ENCODE results near the gene STXBP6.

STXBP6 gene

DNA sequence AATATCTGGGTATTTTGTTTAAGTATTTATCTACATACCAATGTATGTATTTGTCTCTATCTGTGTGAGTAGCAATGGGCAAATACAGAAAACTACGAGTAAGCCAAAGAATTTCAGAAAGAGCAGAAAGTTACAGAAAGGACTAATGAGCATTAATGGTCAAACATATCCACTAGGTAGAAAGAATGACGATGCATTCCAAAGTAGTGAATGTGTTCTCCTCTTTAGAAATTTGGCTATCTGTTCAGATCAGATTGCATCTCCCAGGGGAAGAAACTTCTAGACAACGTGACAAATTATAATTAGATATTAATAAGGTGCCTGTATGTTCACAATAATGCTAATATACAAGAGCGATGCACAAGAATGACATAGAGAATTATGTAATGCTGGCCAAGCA lies 221.5 kb downstream of the STXBP6 start:
- Histone ChIP-seq H3K27ac (ENCODE audit: low read length) (no peak overlapping the region), H3K4me1 (ENCODE audit: control insufficient read depth, low read depth, low read length) (no peaks in the 10 kb centered on the region), H3K9me3 (ENCODE audit: control insufficient read depth, low read depth, low read length) (no peaks in the 10 kb centered on the region), H3K36me3 (ENCODE audit: control insufficient read depth, low read depth, low read length) (no peaks in the 10 kb centered on the region), H3K4me3 (ENCODE audit: low read length) (no peak overlapping the region), H3K27me3 (ENCODE audit: control insufficient read depth, insufficient read depth, low read length) (no peaks in the 10 kb centered on the region), H3K9ac (ENCODE audit: low read length) (no peak overlapping the region)

DNA sequence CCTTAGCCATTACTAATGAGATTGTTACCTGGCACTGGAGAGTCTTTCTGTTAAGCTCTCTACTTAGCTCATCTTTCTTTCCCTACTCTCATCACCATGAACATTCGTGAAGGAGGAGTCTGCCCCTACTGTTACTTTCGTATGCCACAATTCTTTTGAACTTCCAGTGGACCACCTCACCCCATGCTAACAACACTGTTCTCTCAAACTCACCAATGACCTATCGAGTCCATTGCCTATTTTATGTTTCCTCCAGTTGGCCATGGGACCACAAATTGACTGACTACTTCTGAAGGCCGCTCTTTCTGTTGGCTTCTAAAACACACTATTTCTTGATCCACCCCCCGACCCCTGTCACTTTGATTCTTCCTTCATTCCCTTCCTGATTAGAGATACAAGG lies 223.6 kb downstream of the STXBP6 start:
- no peaks in the 10 kb centered on the region for H3K27me3 ChIP-seq (ENCODE audit: control insufficient read depth, insufficient read depth, low read length)
- H3K4me1 ChIP-seq (ENCODE audit: control insufficient read depth, low read depth, low read length), result no peaks in the 10 kb centered on the region
- no peaks in the 10 kb centered on the region for H3K36me3 ChIP-seq (ENCODE audit: control insufficient read depth, low read depth, low read length)
- no peaks in the 10 kb centered on the region for H3K9me3 ChIP-seq (ENCODE audit: control insufficient read depth, low read depth, low read length)
- H3K9ac ChIP-seq (ENCODE audit: low read length), result no peak overlapping the region
- H3K27ac ChIP-seq (ENCODE audit: low read length), result no peak overlapping the region
- no peak overlapping the region for H3K4me3 ChIP-seq (ENCODE audit: low read length)

DNA sequence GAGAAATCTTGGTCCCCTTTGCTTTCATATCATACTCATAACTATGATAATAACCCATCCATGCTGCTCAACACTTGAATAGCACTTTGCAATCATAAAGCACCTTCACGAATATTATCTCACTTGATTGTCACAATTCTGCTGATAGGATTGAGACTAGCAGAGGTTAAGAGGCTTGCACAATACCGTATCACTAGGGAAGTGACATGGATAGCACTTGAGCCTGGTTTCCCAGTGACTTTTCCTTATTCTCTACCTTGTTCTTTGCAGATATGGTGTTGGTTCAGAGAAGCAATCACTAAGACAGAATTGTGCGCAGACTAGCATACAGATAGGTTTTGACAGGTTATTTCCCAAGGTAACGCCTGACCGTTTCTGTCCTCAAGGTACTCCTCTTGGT lies 229.3 kb downstream of the STXBP6 start:
- H3K4me1 ChIP-seq (ENCODE audit: control insufficient read depth, low read depth, low read length), result no peaks in the 10 kb centered on the region

DNA sequence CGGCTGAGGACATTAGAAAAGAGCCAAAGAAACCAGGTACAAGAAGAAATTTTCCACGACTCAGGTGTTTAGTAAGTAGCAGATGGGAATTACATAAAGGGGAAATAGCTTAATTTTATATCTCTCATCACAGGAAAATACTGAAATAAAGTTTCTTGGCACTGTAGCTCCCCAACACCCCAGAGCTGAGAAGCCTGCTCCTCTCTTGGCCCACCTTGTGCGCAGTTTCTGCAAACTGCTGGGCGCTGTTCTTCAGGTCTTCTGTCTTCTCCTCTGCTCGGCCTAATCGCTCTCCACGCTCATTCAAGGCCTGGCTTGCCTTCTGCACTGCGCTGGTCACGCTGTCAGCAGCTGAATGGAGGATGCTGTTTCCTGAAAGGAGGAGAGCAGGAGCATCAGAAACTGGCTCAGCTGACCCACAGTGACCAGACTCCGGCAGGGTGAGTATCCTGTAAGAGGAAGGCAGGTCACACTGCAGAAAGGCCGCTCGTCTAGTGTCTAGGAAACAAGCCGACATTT lies 231.1 kb downstream of the STXBP6 start:
- H3K4me3 ChIP-seq (ENCODE audit: low read length), result no peak overlapping the region
- H3K36me3 ChIP-seq (ENCODE audit: control insufficient read depth, low read depth, low read length), result no peaks in the 10 kb centered on the region
- H3K9me3 ChIP-seq (ENCODE audit: control insufficient read depth, low read depth, low read length), result no peaks in the 10 kb centered on the region
- no peaks in the 10 kb centered on the region for H3K4me1 ChIP-seq (ENCODE audit: control insufficient read depth, low read depth, low read length)
- no peak overlapping the region for H3K9ac ChIP-seq (ENCODE audit: low read length)
- H3K27ac ChIP-seq (ENCODE audit: low read length), result no peak overlapping the region
- no peaks in the 10 kb centered on the region for H3K27me3 ChIP-seq (ENCODE audit: control insufficient read depth, insufficient read depth, low read length)

More for the DNA sequence above, 229.3 kb downstream of the STXBP6 start:
- Histone ChIP-seq H3K27me3 (ENCODE audit: control insufficient read depth, insufficient read depth, low read length) (no peaks in the 10 kb centered on the region), H3K4me3 (ENCODE audit: low read length) (no peak overlapping the region), H3K27ac (ENCODE audit: low read length) (no peak overlapping the region), H3K9me3 (ENCODE audit: control insufficient read depth, low read depth, low read length) (no peaks in the 10 kb centered on the region), H3K36me3 (ENCODE audit: control insufficient read depth, low read depth, low read length) (no peaks in the 10 kb centered on the region), H3K9ac (ENCODE audit: low read length) (no peak overlapping the region)

DNA sequence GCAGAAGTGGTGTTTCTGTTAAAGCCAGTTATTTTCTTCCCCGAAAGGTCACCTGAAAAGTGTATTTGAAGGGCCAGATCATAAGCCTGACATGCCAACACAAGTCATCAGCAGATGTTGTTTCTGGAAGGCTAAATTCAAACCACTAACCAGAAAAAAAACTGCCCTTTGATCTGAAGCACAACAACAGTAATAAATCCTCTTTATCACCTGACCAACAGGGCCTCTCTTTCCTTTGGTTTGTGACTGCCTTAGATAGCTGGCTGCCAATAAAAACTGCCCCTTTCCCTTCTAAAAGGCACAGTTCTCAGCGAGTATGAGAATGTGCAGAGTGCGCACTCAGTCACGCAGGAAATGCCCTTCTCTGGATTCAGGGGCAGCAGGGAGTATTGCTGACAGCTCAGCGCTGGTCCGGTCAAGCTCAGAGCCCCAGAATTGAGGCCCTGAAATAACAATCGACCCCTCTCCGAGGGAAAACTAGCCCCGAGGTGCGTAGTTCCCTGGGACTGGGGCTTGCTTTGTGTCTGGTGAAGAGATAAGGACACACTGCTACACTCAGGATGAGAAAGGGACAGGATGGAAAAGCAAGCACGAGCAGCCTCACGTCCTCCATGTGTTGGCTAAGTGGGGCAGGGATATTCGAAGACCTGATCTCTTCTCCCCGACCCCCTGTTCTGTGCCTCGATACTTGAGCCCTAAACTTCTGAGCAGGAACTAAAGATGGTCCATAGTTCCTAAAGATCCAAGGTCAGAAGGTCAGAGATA lies 231.7 kb downstream of the STXBP6 start:
- no peak overlapping the region for H3K27ac ChIP-seq (ENCODE audit: low read length)
- H3K27me3 ChIP-seq (ENCODE audit: control insufficient read depth, insufficient read depth, low read length), result no peaks in the 10 kb centered on the region
- H3K36me3 ChIP-seq (ENCODE audit: control insufficient read depth, low read depth, low read length), result no peaks in the 10 kb centered on the region
- no peak overlapping the region for H3K9ac ChIP-seq (ENCODE audit: low read length)
- no peaks in the 10 kb centered on the region for H3K4me1 ChIP-seq (ENCODE audit: control insufficient read depth, low read depth, low read length)
- H3K9me3 ChIP-seq (ENCODE audit: control insufficient read depth, low read depth, low read length), result no peaks in the 10 kb centered on the region
- no peak overlapping the region for H3K4me3 ChIP-seq (ENCODE audit: low read length)

DNA sequence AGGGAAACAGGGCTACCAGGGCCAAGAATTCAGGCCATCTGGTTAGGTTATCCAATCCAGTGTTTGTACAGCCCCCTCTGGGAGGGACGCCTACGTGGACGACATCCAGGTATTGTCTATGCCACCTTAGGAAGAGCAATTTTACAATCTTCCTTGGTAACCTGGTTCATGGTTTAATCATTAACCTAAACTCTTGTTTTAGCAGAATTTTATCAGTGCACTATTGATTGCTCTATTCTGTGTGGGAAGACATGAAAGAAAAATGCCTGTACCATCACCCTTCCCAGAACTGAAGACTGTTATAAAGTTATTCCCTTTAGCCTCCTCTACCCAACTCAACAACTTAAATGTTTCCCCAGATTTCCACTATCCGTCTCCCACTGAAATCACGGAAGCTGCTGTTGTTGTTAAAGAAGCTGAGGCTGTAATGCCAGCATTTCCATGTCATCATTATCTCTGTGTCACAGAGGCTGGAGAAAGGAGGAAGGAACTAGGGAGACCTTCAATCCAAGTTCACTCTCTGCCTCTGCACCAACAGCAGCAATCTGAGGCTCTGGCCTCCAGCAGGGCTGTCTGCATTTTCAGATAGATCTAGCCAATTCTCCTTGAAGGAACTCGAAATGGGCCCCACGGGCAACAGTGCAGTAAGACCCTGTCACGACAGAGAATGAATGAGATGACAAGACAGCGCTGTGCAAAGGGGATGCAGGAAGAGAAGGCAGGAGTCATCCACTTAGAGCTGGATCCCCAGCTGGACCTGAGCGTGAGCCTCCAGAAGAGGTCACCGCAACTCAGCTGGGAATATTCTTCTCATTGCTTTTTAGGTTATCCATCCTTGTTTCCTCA lies 232.5 kb downstream of the STXBP6 start:
- H3K9me3 ChIP-seq (ENCODE audit: control insufficient read depth, low read depth, low read length), result no peaks in the 10 kb centered on the region
- no peak overlapping the region for H3K4me3 ChIP-seq (ENCODE audit: low read length)
- H3K27ac ChIP-seq (ENCODE audit: low read length), result no peak overlapping the region
- no peaks in the 10 kb centered on the region for H3K4me1 ChIP-seq (ENCODE audit: control insufficient read depth, low read depth, low read length)
- H3K9ac ChIP-seq (ENCODE audit: low read length), result no peak overlapping the region
- no peaks in the 10 kb centered on the region for H3K27me3 ChIP-seq (ENCODE audit: control insufficient read depth, insufficient read depth, low read length)
- no peaks in the 10 kb centered on the region for H3K36me3 ChIP-seq (ENCODE audit: control insufficient read depth, low read depth, low read length)

DNA sequence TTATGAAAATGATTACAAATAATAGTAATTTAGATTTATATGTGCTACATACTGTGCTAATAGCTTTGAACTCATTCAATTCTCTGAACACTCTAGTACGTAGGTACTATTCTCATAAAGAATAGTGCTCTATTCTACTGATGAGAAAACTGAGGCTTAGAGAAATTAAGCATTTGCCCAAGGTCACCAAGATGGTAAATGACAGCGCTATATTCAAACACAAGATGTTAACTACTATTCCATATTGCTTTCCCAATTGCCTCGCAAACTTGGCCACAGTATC lies 233.1 kb downstream of the STXBP6 start:
- no peaks in the 10 kb centered on the region for H3K9me3 ChIP-seq (ENCODE audit: control insufficient read depth, low read depth, low read length)
- H3K4me1 ChIP-seq (ENCODE audit: control insufficient read depth, low read depth, low read length), result no peaks in the 10 kb centered on the region
- H3K9ac ChIP-seq (ENCODE audit: low read length), result no peak overlapping the region
- no peaks in the 10 kb centered on the region for H3K36me3 ChIP-seq (ENCODE audit: control insufficient read depth, low read depth, low read length)
- H3K4me3 ChIP-seq (ENCODE audit: low read length), result no peak overlapping the region
- H3K27ac ChIP-seq (ENCODE audit: low read length), result no peak overlapping the region
- H3K27me3 ChIP-seq (ENCODE audit: control insufficient read depth, insufficient read depth, low read length), result no peaks in the 10 kb centered on the region

DNA sequence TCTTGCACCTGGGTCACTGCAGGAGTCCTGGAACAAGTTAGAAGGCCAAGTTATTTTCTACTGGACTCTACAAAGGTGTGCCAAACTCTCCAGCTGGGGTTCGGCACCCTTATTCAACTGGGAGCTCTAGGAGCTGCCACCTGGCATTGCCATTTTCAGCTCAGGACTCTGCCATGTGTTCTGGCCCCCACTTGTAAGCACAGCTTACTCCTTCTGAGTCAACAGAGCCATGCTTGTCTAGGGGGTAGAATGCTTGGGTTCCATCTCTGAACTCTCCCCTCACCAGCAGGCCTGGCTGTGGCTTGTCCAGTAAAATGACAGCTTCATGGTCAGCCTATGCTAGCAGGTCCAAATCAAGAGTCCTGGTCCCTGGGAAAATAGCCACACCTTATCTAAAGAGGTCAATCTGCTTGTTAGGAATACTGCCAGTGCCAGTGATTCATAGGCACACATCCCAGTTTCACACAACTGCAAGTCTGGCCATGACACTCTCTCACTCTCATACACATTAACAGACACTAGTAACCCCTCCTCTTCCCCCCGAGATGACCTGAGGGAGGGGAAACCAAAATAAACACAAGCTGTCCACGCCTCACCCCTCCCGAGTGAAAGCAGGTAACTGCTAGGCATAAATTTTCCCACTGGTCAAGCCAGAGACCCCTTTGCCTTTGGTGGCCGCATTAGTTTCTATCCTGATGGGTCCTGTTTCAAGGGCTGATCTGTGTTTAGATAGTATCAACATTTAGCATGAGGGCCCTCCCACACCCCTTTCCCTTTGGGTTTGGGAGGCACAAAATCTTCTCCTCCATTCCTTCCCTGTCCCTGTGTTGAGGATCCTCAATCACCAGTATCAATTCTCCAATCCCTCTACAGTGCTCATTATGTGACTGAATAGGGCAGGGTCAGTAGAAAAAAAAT lies 233.7 kb downstream of the STXBP6 start:
- no peaks in the 10 kb centered on the region for H3K9me3 ChIP-seq (ENCODE audit: control insufficient read depth, low read depth, low read length)
- H3K36me3 ChIP-seq (ENCODE audit: control insufficient read depth, low read depth, low read length), result no peaks in the 10 kb centered on the region
- H3K9ac ChIP-seq (ENCODE audit: low read length), result no peak overlapping the region
- no peaks in the 10 kb centered on the region for H3K27me3 ChIP-seq (ENCODE audit: control insufficient read depth, insufficient read depth, low read length)
- H3K4me3 ChIP-seq (ENCODE audit: low read length), result no peak overlapping the region
- H3K27ac ChIP-seq (ENCODE audit: low read length), result no peak overlapping the region
- H3K4me1 ChIP-seq (ENCODE audit: control insufficient read depth, low read depth, low read length), result no peaks in the 10 kb centered on the region

DNA sequence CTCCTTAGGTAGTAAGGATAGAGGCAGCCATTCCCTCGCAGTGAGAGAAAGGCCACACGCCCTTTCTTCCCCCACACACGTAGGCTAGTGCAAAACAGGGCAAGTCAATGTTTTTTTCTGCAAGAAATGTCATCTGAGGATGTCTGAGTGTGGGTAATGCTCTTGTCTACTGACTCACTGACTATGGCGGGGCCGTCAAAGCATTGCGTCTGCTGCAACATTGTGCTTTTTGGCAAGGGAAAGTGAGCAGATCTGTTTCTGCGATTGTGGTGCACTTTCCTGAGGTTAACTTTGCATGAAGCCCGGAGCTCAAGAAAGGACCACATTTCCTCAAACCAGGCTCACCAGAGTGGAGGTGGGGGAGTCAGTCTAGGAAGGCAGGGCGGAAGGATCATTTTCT lies 234.4 kb downstream of the STXBP6 start:
- Histone ChIP-seq H3K27me3 (ENCODE audit: control insufficient read depth, insufficient read depth, low read length) (no peaks in the 10 kb centered on the region), H3K4me1 (ENCODE audit: control insufficient read depth, low read depth, low read length) (no peaks in the 10 kb centered on the region), H3K36me3 (ENCODE audit: control insufficient read depth, low read depth, low read length) (no peaks in the 10 kb centered on the region), H3K9me3 (ENCODE audit: control insufficient read depth, low read depth, low read length) (no peaks in the 10 kb centered on the region), H3K27ac (ENCODE audit: low read length) (no peak overlapping the region), H3K9ac (ENCODE audit: low read length) (no peak overlapping the region), H3K4me3 (ENCODE audit: low read length) (no peak overlapping the region)

DNA sequence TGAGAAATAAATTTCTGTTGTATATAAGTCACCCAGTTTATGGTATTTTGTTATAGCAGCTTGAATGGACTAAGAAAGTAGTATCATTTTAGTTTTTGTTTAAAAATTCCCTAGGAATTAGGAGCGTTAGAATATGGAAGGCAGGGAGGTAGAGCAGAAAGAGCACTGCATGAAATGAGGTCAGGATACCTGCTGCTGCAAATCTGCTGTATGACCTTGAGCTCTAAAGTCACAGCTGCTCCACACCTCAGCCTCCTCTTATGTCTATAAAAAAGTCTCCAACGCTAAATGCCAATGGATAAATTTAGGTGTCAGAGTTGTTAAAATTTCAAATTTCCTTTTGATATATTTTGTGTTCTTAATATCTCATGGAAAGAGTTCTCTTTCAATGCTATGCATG lies 235.0 kb downstream of the STXBP6 start:
- no peaks in the 10 kb centered on the region for H3K4me1 ChIP-seq (ENCODE audit: control insufficient read depth, low read depth, low read length)

DNA sequence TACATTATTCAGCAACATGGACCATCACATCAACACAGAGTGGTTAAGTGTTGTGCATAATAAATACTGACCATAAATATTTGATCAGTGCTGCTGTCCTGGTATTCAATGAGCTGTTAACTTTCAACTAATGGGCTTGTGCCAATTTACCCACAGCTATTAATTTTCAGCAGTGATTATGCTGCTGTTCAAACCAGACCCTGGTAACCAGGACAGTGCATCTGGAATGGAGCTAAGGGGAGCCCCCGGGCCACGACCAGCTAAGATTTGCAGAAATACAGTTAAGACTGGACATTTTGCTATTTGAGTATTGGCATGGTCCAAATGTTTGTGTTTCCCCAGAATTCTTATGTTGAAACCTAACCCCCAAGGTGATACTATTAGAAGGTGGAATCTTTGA lies 235.6 kb downstream of the STXBP6 start:
- no peaks in the 10 kb centered on the region for H3K9me3 ChIP-seq (ENCODE audit: control insufficient read depth, low read depth, low read length)
- no peaks in the 10 kb centered on the region for H3K4me1 ChIP-seq (ENCODE audit: control insufficient read depth, low read depth, low read length)
- no peak overlapping the region for H3K27ac ChIP-seq (ENCODE audit: low read length)

More for the DNA sequence above, 235.0 kb downstream of the STXBP6 start:
- no peak overlapping the region for H3K9ac ChIP-seq (ENCODE audit: low read length)
- no peaks in the 10 kb centered on the region for H3K36me3 ChIP-seq (ENCODE audit: control insufficient read depth, low read depth, low read length)
- H3K4me3 ChIP-seq (ENCODE audit: low read length), result no peak overlapping the region
- H3K9me3 ChIP-seq (ENCODE audit: control insufficient read depth, low read depth, low read length), result no peaks in the 10 kb centered on the region
- no peak overlapping the region for H3K27ac ChIP-seq (ENCODE audit: low read length)
- no peaks in the 10 kb centered on the region for H3K27me3 ChIP-seq (ENCODE audit: control insufficient read depth, insufficient read depth, low read length)

More for the DNA sequence above, 235.6 kb downstream of the STXBP6 start:
- Histone ChIP-seq H3K27me3 (ENCODE audit: control insufficient read depth, insufficient read depth, low read length) (no peaks in the 10 kb centered on the region), H3K9ac (ENCODE audit: low read length) (no peak overlapping the region), H3K4me3 (ENCODE audit: low read length) (no peak overlapping the region), H3K36me3 (ENCODE audit: control insufficient read depth, low read depth, low read length) (no peaks in the 10 kb centered on the region)
